ENCODE measurements around the gene RAPGEF5.

- TF ChIP-seq POLR2AphosphoS5 (IDR thresholded peaks at IDR 0.05; ENCODE audit: borderline replicate concordance, low read depth, low read length), result no peak
- TF ChIP-seq EZH2 (IDR thresholded peaks at IDR 0.05), result no peak
- no peak for TF ChIP-seq FOXP2 (optimal IDR thresholded peaks at IDR 0.05; ENCODE audit: control extremely low read depth, extremely low read length, insufficient read depth)
These were observed 37.8 kb upstream of the RAPGEF5 start for GRCh38 chr7:22394739-22395138.
